Nephron progenitor cell (in vitro differentiated cells): Measurements from ENCODE around the gene NPEPL1.

Experiments used
- DNase-seq: peaks from one replicate; pipeline ENCODE4 v3.0.0; 2021
- H3K27ac Mint-ChIP-seq: 2 replicates; pipeline ENCODE4 v1.8.0; 2021; ENCODE audit warnings: mild to moderate bottlenecking, moderate library complexity, mixed read lengths
- H3K27me3 Mint-ChIP-seq: 2 replicates; pipeline ENCODE4 v1.8.0; 2021; ENCODE audit warnings: mild to moderate bottlenecking, low read depth, mixed read lengths; ENCODE audit not compliant: poor library complexity
- H3K36me3 Mint-ChIP-seq: 2 replicates; pipeline ENCODE4 v1.8.0; 2021; ENCODE audit warnings: low read depth, mixed read lengths
- H3K4me1 Mint-ChIP-seq: 2 replicates; pipeline ENCODE4 v1.8.0; 2021; ENCODE audit warnings: mixed read lengths
- H3K4me3 Mint-ChIP-seq: 2 replicates; pipeline ENCODE4 v1.8.0; 2021; ENCODE audit warnings: mild to moderate bottlenecking, moderate library complexity, mixed read lengths
- H3K9me3 Mint-ChIP-seq: 2 replicates; pipeline ENCODE4 v1.8.0; 2021; ENCODE audit warnings: mild to moderate bottlenecking, moderate library complexity, mixed read lengths
- CTCF ChIP-seq: fragments of 200-600 bp; sonication (generic); IDR thresholded peaks from 2 replicates; pipeline ENCODE4 v1.5.0; 2021; ENCODE audit warnings: antibody characterized with exemption

The NPEPL1 gene

GRCh38 chr20:58714923-58715351 is 22.3 kb downstream of the NPEPL1 start:
- Mint-ChIP-seq H3K27me3 (peaks cover 15% of the 10 kb centered on the region), H3K9me3 (no peaks in the 10 kb centered on the region), H3K27ac (no peak overlapping the region), H3K4me1 (peaks cover 51% of the 10 kb centered on the region), H3K36me3 (no peaks in the 10 kb centered on the region), H3K4me3 (no peak overlapping the region)
- no peak for TF ChIP-seq CTCF
- DNase-seq, result no peak

- Mint-ChIP-seq H3K27ac (no peak overlapping the region), H3K9me3 (no peaks in the 10 kb centered on the region), H3K4me3 (no peak overlapping the region), H3K4me1 (peaks cover 51% of the 10 kb centered on the region), H3K27me3 (peaks cover 15% of the 10 kb centered on the region), H3K36me3 (no peaks in the 10 kb centered on the region)
- no peak for TF ChIP-seq CTCF
- no peak for DNase-seq
These were observed 22.8 kb downstream of the NPEPL1 start for GRCh38 chr20:58715391-58715800.

GRCh38 chr20:58715801-58716475 is 23.3 kb downstream of the NPEPL1 start:
- Mint-ChIP-seq H3K4me3 (no peak overlapping the region), H3K4me1 (peaks cover 47% of the 10 kb centered on the region), H3K27ac (no peak overlapping the region), H3K9me3 (no peaks in the 10 kb centered on the region), H3K27me3 (peaks cover 18% of the 10 kb centered on the region), H3K36me3 (no peaks in the 10 kb centered on the region)
- TF ChIP-seq CTCF, result no peak
- no peak for DNase-seq

- Mint-ChIP-seq H3K9me3 (no peaks in the 10 kb centered on the region), H3K4me3 (no peak overlapping the region), H3K4me1 (peaks cover 46% of the 10 kb centered on the region), H3K27ac (no peak overlapping the region), H3K36me3 (no peaks in the 10 kb centered on the region), H3K27me3 (peaks cover 23% of the 10 kb centered on the region)
- peak; percentile 80 for DNase-seq
- TF ChIP-seq CTCF, result no peak
These were observed 24.1 kb downstream of the NPEPL1 start for GRCh38 chr20:58716476-58717277.

- Mint-ChIP-seq H3K27me3 (peaks cover 27% of the 10 kb centered on the region), H3K27ac (no peak overlapping the region), H3K4me1 (peaks cover 45% of the 10 kb centered on the region), H3K36me3 (no peaks in the 10 kb centered on the region), H3K9me3 (no peaks in the 10 kb centered on the region), H3K4me3 (no peak overlapping the region)
- no peak for TF ChIP-seq CTCF
- no peak for DNase-seq
These were observed 24.9 kb downstream of the NPEPL1 start for GRCh38 chr20:58717278-58718091.
